GM21447 (cell line): ENCODE results near the gene OPN4.

Source experiments
- ATAC-seq: cut with Tn5 transposase; IDR thresholded peaks from one replicate; pipeline ENCODE4 v1.9.1; 2021; ENCODE audit not compliant: unreplicated experiment

The OPN4 gene

DNA sequence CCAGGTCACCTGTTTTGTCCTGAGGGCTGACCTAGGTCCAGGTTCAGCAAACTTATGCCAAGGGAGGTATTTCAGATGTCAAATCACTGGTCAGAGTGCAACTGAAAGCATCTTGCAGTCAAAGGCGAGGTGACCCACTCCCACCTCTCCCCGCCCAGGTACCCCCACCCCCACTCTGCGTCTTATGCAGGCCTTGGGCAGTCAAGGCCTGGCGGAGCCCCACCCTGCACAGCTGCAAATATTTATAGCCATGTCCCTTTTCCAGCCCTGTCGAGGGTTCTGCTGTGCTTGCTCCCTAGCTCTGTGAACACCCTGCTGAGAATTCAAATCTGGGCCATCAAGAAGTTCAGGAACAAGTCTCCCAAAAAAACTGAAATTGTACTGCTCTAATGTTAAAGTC, 61.5 kb downstream of the OPN4 start:
- ATAC-seq, result no peak
